H1 (cell line): Measurements from ENCODE around the gene TRIM65. TPM values are rescaled to one million over a fixed set of nuclear protein-coding genes. Genes with fewer than 3 reads are reported as not detected.

ENCODE experiments used
- CHD7 ChIP-seq: fragments of 300-600 bp; sonication (generic); IDR thresholded peaks from 2 replicates; pipeline ENCODE4 v1.7.1; 2012; ENCODE audit warnings: low read length, moderate library complexity, mild to moderate bottlenecking, inconsistent platforms; ENCODE audit not compliant: insufficient replicate concordance
- CREB1 ChIP-seq: IDR thresholded peaks from 2 replicates; pipeline ENCODE4 v1.6.1; 2012; ENCODE audit warnings: inconsistent platforms
- CTBP2 ChIP-seq: IDR thresholded peaks from 2 replicates; pipeline ENCODE4 v1.7.0; 2011; ENCODE audit warnings: borderline replicate concordance, mild to moderate bottlenecking, moderate library complexity, mixed read lengths, low read length; ENCODE audit not compliant: insufficient read depth, insufficient read length
- EP300 ChIP-seq, 2 experiments: IDR thresholded peaks; 1 replicate in 1 of 2; 2 replicates in 1 of 2; pipeline ENCODE4 v1.6.1; 2011 to 2012; ENCODE audit warnings: low read depth in 2 of 2, low read length in 2 of 2, mild to moderate bottlenecking in 2 of 2, borderline replicate concordance in 1 of 2, inconsistent platforms in 1 of 2, moderate library complexity in 1 of 2
- FOSL1 ChIP-seq: IDR thresholded peaks from 2 replicates; pipeline ENCODE4 v1.6.1; 2011; ENCODE audit warnings: mild to moderate bottlenecking, low read depth, low read length, moderate library complexity; ENCODE audit not compliant: insufficient read depth
- GTF2F1 ChIP-seq: IDR thresholded peaks from 2 replicates; pipeline ENCODE4 v1.6.1; 2012; ENCODE audit warnings: low read depth, low read length, improper control_type of control experiment, borderline replicate concordance
- HDAC6 ChIP-seq: IDR thresholded peaks from one replicate; pipeline ENCODE4 v1.7.1; 2012; ENCODE audit warnings: low read depth, mild to moderate bottlenecking, inconsistent platforms, low read length, moderate library complexity
- JUN ChIP-seq: IDR thresholded peaks from 2 replicates; pipeline ENCODE4 v1.6.1; 2011; ENCODE audit warnings: low read depth, mild to moderate bottlenecking, improper control_type of control experiment, low read length
- SRF ChIP-seq: IDR thresholded peaks from 2 replicates; pipeline ENCODE4 v1.6.1; 2011; ENCODE audit warnings: mild to moderate bottlenecking, low read depth, low read length, moderate library complexity
- TBP ChIP-seq: IDR thresholded peaks from 2 replicates; pipeline ENCODE4 v1.6.1; 2011; ENCODE audit warnings: low read depth, low read length, improper control_type of control experiment
- polyA plus RNA-seq, 7 experiments: library from polyadenylated mRNA; depleted of rRNA in 3 of 7; stranded (reverse) in 5 of 7; unstranded in 2 of 7; fragments of >200 nt in 5 of 7; fragments of 200-250 nt in 2 of 7; gene quantifications; 1 replicate in 5 of 7; 2 replicates in 1 of 7; 4 replicates in 1 of 7; pipeline versions ENCODE4 v1.2.1 to v1.2.3, GENCODE V29; 2011 to 2013; ENCODE audit warnings: missing spikeins in 2 of 7, mixed read lengths in 2 of 7
- total RNA-seq: library from RNA; stranded (reverse); fragmentation: NEBNext Ultra II Directional; extraction: Animal tissue kit (Norgen Biotek cat#: 25700); gene quantifications from 2 replicates; pipeline ENCODE4 v1.2.1, GENCODE V29; 2021

TRIM65 gene
- total and polyA plus RNA-seq, 2 of the 8 experiments (the other 6 are each of a cell fraction or from before 2014, with no cell fraction given) = 21.2 to 48.6 TPM

DNA sequence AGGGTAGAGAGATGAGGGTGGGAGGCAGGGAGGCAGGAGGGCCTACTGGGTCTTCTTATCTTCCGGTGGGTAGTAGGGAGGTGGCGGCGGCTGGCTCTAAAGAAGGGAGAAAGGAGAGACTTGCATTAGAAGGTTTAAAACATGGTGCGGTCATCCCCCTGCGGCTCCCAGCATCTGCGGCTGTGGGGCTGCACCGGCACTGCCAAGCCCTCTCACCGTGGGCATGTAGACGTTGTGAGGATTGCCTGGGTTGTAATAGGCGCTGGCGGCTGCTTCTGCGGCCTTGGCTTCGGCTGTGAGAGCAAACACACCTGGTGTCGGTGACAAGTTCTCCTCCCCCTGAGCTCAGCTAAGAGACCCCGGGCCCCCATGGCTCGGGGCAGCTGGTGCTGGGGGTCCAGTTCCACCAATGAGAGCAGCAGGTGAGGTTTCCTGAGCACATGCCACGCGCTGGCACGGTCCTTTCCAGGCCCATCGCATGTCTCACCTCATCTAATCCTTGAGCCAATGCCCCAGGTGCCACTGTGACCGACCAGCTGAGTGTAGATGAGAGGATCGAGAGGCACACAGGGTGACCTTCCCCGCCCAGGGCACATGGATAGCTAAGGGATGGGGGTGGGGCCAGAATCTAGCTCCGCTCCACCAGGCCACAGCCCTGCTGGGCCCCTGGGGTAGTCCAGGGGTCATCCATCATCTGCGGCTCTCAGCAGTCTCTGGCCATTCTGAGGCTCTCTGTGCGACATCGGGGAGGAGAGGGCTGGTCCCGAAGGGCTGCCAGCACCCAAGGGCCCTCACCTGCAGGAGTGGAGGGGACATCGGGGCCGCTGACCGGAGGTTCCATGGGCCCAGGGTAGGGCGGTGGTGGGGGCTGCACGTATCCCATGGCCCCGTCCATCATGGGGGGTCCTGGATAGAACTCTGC, 49.8 kb downstream of the TRIM65 start (continued):
- no peak for TF ChIP-seq HDAC6
- TF ChIP-seq EP300 (IDR thresholded peaks at IDR 0.05; ENCODE audit: borderline replicate concordance in 1 of 2, low read depth in 2 of 2, low read length in 2 of 2) = no peak
- no peak for TF ChIP-seq CREB1
- no peak for TF ChIP-seq CTBP2
- no peak for TF ChIP-seq TBP
- no peak for TF ChIP-seq JUN
- TF ChIP-seq CHD7 = no peak
- no peak for TF ChIP-seq FOSL1
- TF ChIP-seq SRF = no peak
- no peak for TF ChIP-seq GTF2F1
